Smooth muscle cell (in vitro differentiated cells): ENCODE measurements around the gene KRABD2.
"Not testable (repeated sequence)": the region's sequence is repeated elsewhere in the genome, so short reads cannot be mapped to it uniquely, and the experiment has no call there.

Experiments used
- DNase-seq: peaks from one replicate; lab custom pipeline; 2025; ENCODE audit not compliant: unreplicated experiment; lab: John Stamatoyannopoulos, UW
- H2AFZ ChIP-seq: fragments of 200-600 bp; sonication (generic); 2 replicates; pipeline ENCODE4 v1.6.0; 2016; ENCODE audit warnings: antibody characterized with exemption, low read depth, mild to moderate bottlenecking
- H3F3A ChIP-seq: fragments of 200-600 bp; sonication (generic); 2 replicates; pipeline ENCODE4 v1.6.0; 2017; ENCODE audit warnings: antibody characterized with exemption, low read depth
- H3K27ac ChIP-seq: fragments of 200-600 bp; sonication (generic); 2 replicates; pipeline ENCODE4 v1.5.1; 2016; ENCODE audit warnings: low read depth, mild to moderate bottlenecking
- H3K27me3 ChIP-seq: fragments of 200-600 bp; sonication (generic); 2 replicates; pipeline ENCODE4 v1.6.1; 2016; ENCODE audit warnings: low read depth, mild to moderate bottlenecking
- H3K36me3 ChIP-seq: fragments of 200-600 bp; sonication (generic); 2 replicates; pipeline ENCODE4 v1.5.1; 2016; ENCODE audit warnings: low read depth
- H3K4me1 ChIP-seq: fragments of 200-600 bp; sonication (generic); 2 replicates; pipeline ENCODE4 v1.5.1; 2016; ENCODE audit warnings: low read depth
- H3K4me2 ChIP-seq: fragments of 200-600 bp; sonication (generic); 2 replicates; pipeline ENCODE4 v1.6.0; 2016; ENCODE audit warnings: mild to moderate bottlenecking
- H3K4me3 ChIP-seq: fragments of 200-600 bp; sonication (generic); 2 replicates; pipeline ENCODE4 v1.5.1; 2016; ENCODE audit warnings: mild to moderate bottlenecking
- H3K79me2 ChIP-seq: fragments of 200-600 bp; sonication (generic); 2 replicates; pipeline ENCODE4 v1.6.0; 2016; ENCODE audit warnings: low read depth, mild to moderate bottlenecking
- H3K9ac ChIP-seq: fragments of 200-600 bp; sonication (generic); 2 replicates; pipeline ENCODE4 v1.6.0; 2016; ENCODE audit warnings: low read depth
- H3K9me3 ChIP-seq: fragments of 200-600 bp; sonication (generic); replicated peaks from 2 replicates; pipeline ENCODE4 v1.5.1; 2016; ENCODE audit warnings: low read depth
- H4K20me1 ChIP-seq: fragments of 200-600 bp; sonication (generic); 2 replicates; pipeline ENCODE4 v1.6.0; 2016; ENCODE audit warnings: low read depth
- CTCF ChIP-seq: fragments of 200-600 bp; sonication (generic); IDR thresholded peaks from 2 replicates; pipeline ENCODE4 v1.5.1; 2017; ENCODE audit warnings: borderline replicate concordance, mild to moderate bottlenecking, antibody characterized with exemption; ENCODE audit not compliant: insufficient read depth, poor library complexity, severe bottlenecking
- WGBS: methylation state at CpG from one replicate; pipeline ENCODE4 v1.1.7; 2016; ENCODE audit warnings: low lambda C conversion rate; 5-methylcytosine and 5-hydroxymethylcytosine counted together

The KRABD2 gene

GRCh38 chr17:8382052-8382879, 5.8 kb upstream of the KRABD2 start:
- Histone ChIP-seq H3K36me3 (no peaks in the 10 kb centered on the region), H3K4me2 (peak overlapping the region; percentile 98), H3K9ac (peak overlapping the region; percentile 90), H3K27ac (peak overlapping the region; percentile 73), H3K4me3 (peak overlapping the region; percentile 66), H3K27me3 (no peaks in the 10 kb centered on the region), H4K20me1 (peaks cover 46% of the 10 kb centered on the region), H3K79me2 (peaks cover 45% of the 10 kb centered on the region), H3F3A (peaks cover 51% of the 10 kb centered on the region), H3K4me1 (peaks cover 21% of the 10 kb centered on the region), H2AFZ (peak overlapping the region; percentile 56), H3K9me3 (no peaks in the 10 kb centered on the region)
- TF ChIP-seq CTCF = no peak
- WGBS = 13% methylated on average over 27 of the region's 27 CpGs
- DNase-seq = no peak

DNA sequence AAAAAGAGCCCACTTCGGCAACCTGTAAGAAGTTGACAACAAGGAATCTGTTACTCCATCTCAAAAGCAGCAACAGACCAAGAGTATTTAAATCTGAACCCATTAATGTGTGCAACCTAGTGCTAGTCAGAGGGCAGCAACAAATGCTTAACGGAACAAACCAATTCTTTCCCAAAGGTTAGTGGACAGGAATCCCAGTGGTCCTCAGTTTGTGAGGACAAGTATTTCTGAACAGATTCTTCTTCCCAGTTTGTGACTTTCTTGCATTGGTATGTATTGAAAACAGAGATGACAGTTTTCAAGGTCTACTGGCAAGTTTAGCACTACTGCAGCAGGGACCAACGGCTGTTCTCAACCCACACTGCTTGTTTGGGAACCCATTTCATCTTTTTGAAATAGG, 3.5 kb upstream of the KRABD2 start:
- H3K27ac ChIP-seq = peak overlapping the region; percentile 73
- no peaks in the 10 kb centered on the region for H3K9me3 ChIP-seq
- H3K4me2 ChIP-seq = peak overlapping the region; percentile 98
- peak overlapping the region; percentile 8 for H3K9ac ChIP-seq
- H2AFZ ChIP-seq = no peak overlapping the region
- TF ChIP-seq CTCF = no peak
- peaks cover 46% of the 10 kb centered on the region for H4K20me1 ChIP-seq
- no peaks in the 10 kb centered on the region for H3K27me3 ChIP-seq
- WGBS = 84% methylated on average over 3 of the region's 3 CpGs
- no peak for DNase-seq
- no peak overlapping the region for H3K4me3 ChIP-seq
- H3K36me3 ChIP-seq = no peaks in the 10 kb centered on the region
- peaks cover 26% of the 10 kb centered on the region for H3K4me1 ChIP-seq
- H3F3A ChIP-seq = peaks cover 58% of the 10 kb centered on the region
- H3K79me2 ChIP-seq = peaks cover 52% of the 10 kb centered on the region

GRCh38 chr17:8378117-8378516, 1.6 kb upstream of the KRABD2 start:
- Histone ChIP-seq H3K4me1 (peaks cover 22% of the 10 kb centered on the region), H3F3A (peaks cover 51% of the 10 kb centered on the region), H3K27ac (peak overlapping the region; percentile 72), H4K20me1 (peaks cover 46% of the 10 kb centered on the region), H3K79me2 (peaks cover 52% of the 10 kb centered on the region)
- 93% methylated on average over 8 of the region's 8 CpGs for WGBS
- not testable (repeated sequence) for H3K36me3 ChIP-seq, H3K4me3 ChIP-seq, H2AFZ ChIP-seq, H3K9me3 ChIP-seq, H3K4me2 ChIP-seq, H3K27me3 ChIP-seq, H3K9ac ChIP-seq, DNase-seq

- Histone ChIP-seq H3K4me3 (no peak overlapping the region), H3K4me1 (peaks cover 22% of the 10 kb centered on the region), H3K27me3 (no peaks in the 10 kb centered on the region), H3K36me3 (no peaks in the 10 kb centered on the region), H3F3A (peaks cover 51% of the 10 kb centered on the region), H3K27ac (peak overlapping the region; percentile 72), H3K9ac (no peak overlapping the region), H2AFZ (no peak overlapping the region), H3K4me2 (no peak overlapping the region), H3K9me3 (no peaks in the 10 kb centered on the region), H4K20me1 (peaks cover 43% of the 10 kb centered on the region), H3K79me2 (peaks cover 46% of the 10 kb centered on the region)
- DNase-seq = no peak
- WGBS = 96% methylated on average over 4 of the region's 4 CpGs
- no peak for TF ChIP-seq CTCF
These were observed 918 bp upstream of the KRABD2 start for GRCh38 chr17:8377422-8377821.
